CD14-positive monocyte (primary cell): ENCODE measurements around the gene ACAA1. TPM values are rescaled to one million over a fixed set of nuclear protein-coding genes. Genes with fewer than 3 reads are reported as not detected.

ENCODE experiments used
- DNase-seq, 3 donors: peaks; one replicate each; pipeline ENCODE4 v3.0.0-alpha.2; 2011 to 2022
- H2AFZ ChIP-seq: 2 replicates; pipeline ENCODE4 v1.6.0; 2012; ENCODE audit warnings: mild to moderate bottlenecking, low read depth, low read length, inconsistent platforms; ENCODE audit not compliant: insufficient read depth, poor library complexity, severe bottlenecking
- H3K27ac ChIP-seq, 2 donors: 1 replicate in 1 of 2; 2 replicates in 1 of 2; pipeline ENCODE4 v1.5.1; 2012 to 2013; ENCODE audit warnings: low read length in 2 of 2, control low read depth in 1 of 2, inconsistent platforms in 1 of 2, low read depth in 1 of 2, mild to moderate bottlenecking in 1 of 2
- H3K27me3 ChIP-seq, 2 donors: one replicate each; pipeline versions ENCODE4 v1.6.0 to v1.6.1; 2011 to 2013; ENCODE audit warnings: low read length in 2 of 2; ENCODE audit not compliant: control insufficient read depth in 2 of 2, insufficient read depth in 2 of 2
- H3K36me3 ChIP-seq, 2 donors: replicated peaks in 1 of 2; 1 replicate in 1 of 2; 2 replicates in 1 of 2; pipeline versions ENCODE4 v1.5.1 to v1.6.1; 2012 to 2013; ENCODE audit warnings: low read length in 2 of 2, control low read depth in 1 of 2, inconsistent platforms in 1 of 2, mild to moderate bottlenecking in 1 of 2; ENCODE audit not compliant: insufficient read depth in 2 of 2, control insufficient read depth in 1 of 2
- H3K4me1 ChIP-seq, 2 donors: 1 replicate in 1 of 2; 2 replicates in 1 of 2; pipeline versions ENCODE4 v1.5.1 to v1.6.1; 2012 to 2013; ENCODE audit warnings: low read length in 2 of 2, control low read depth in 1 of 2, inconsistent platforms in 1 of 2, mild to moderate bottlenecking in 1 of 2, moderate library complexity in 1 of 2; ENCODE audit not compliant: insufficient read depth in 2 of 2, control insufficient read depth in 1 of 2
- H3K4me2 ChIP-seq: replicated peaks from 2 replicates; pipeline ENCODE3; 2012; ENCODE audit warnings: low read length, moderate library complexity, mild to moderate bottlenecking; ENCODE audit not compliant: poor library complexity, severe bottlenecking; ENCODE audit errors: extremely low read depth
- H3K4me3 ChIP-seq, 3 experiments: fragments of 200-600 bp in 1 of 3; sonication (generic) in 1 of 3; replicated peaks in 1 of 3; 1 replicate in 2 of 3; 2 replicates in 1 of 3; pipeline ENCODE4 v1.5.1; 2011 to 2013; ENCODE audit warnings: low read length in 3 of 3, mild to moderate bottlenecking in 3 of 3, control low read depth in 2 of 3, low read depth in 2 of 3, inconsistent platforms in 1 of 3, moderate library complexity in 1 of 3
- H3K79me2 ChIP-seq: 2 replicates; pipeline ENCODE4 v1.6.0; 2012; ENCODE audit warnings: mild to moderate bottlenecking, control low read depth, inconsistent platforms, low read length, moderate library complexity; ENCODE audit not compliant: insufficient read depth
- H3K9ac ChIP-seq: 2 replicates; pipeline ENCODE4 v1.6.0; 2017; ENCODE audit warnings: low read length, mild to moderate bottlenecking; ENCODE audit not compliant: insufficient read depth, poor library complexity, severe bottlenecking
- H3K9me3 ChIP-seq, 2 donors: replicated peaks in 1 of 2; 1 replicate in 1 of 2; 2 replicates in 1 of 2; pipeline versions ENCODE4 v1.5.1 to v1.6.1; 2012 to 2013; ENCODE audit warnings: low read length in 2 of 2, control low read depth in 1 of 2; ENCODE audit not compliant: control insufficient read depth in 1 of 2, insufficient read depth in 1 of 2
- H4K20me1 ChIP-seq: 2 replicates; pipeline ENCODE4 v1.6.0; 2012; ENCODE audit warnings: mild to moderate bottlenecking, low read length, control low read depth, moderate library complexity; ENCODE audit not compliant: insufficient read depth
- H3K27ac Mint-ChIP-seq, 7 donors: one replicate each; pipeline ENCODE4 v1.8.0; 2020; ENCODE audit warnings: mild to moderate bottlenecking in 7 of 7, mixed read lengths in 7 of 7, moderate library complexity in 6 of 7, inconsistent platforms in 2 of 7
- H3K27me3 Mint-ChIP-seq, 3 donors: one replicate each; pipeline ENCODE4 v1.8.0; 2021 to 2022; ENCODE audit warnings: low read depth in 3 of 3, mild to moderate bottlenecking in 3 of 3, mixed read lengths in 3 of 3, moderate library complexity in 3 of 3, inconsistent platforms in 1 of 3
- H3K36me3 Mint-ChIP-seq, 2 donors: one replicate each; pipeline ENCODE4 v1.8.0; 2020; ENCODE audit warnings: mixed read lengths in 2 of 2, inconsistent platforms in 1 of 2, mild to moderate bottlenecking in 1 of 2
- H3K4me1 Mint-ChIP-seq: one replicate; pipeline ENCODE4 v1.8.0; 2020; ENCODE audit warnings: mild to moderate bottlenecking, mixed read lengths
- H3K4me3 Mint-ChIP-seq, 2 donors: one replicate each; pipeline ENCODE4 v1.8.0; 2020; ENCODE audit warnings: mild to moderate bottlenecking in 2 of 2, mixed read lengths in 2 of 2, moderate library complexity in 1 of 2
- H3K9me3 Mint-ChIP-seq, 7 donors: one replicate each; pipeline ENCODE4 v1.8.0; 2020 to 2022; ENCODE audit warnings: mixed read lengths in 7 of 7, mild to moderate bottlenecking in 6 of 7, moderate library complexity in 6 of 7, inconsistent platforms in 2 of 7
- WGBS: methylation state at CpG from one replicate; pipeline ENCODE4 v1.1.5; 2013; ENCODE audit warnings: missing lambda C conversion rate; ENCODE audit not compliant: insufficient coverage; 5-methylcytosine and 5-hydroxymethylcytosine counted together
- intact Hi-C, 2 donors: fragments of 100-400 bp; cut with micrococcal nuclease; formaldehyde crosslinking; loops; one replicate each; pipeline versions ENCODE4 v1.15.0 to v1.15.1; 2023
- polyA plus RNA-seq, 3 donors: library from polyadenylated mRNA; depleted of rRNA in 1 of 3; unstranded in 2 of 3; stranded (reverse) in 1 of 3; fragments of 300-500 nt in 2 of 3; fragments of >200 nt in 1 of 3; fragmentation: Illumina TruSeq in 2 of 3; gene quantifications; 1 replicate in 2 of 3; 2 replicates in 1 of 3; pipeline ENCODE4 v1.2.3, GENCODE V29; 2012 to 2021
- TF ChIP-seq, protein P1 (sequence below): fragments of 200-600 bp; IDR thresholded peaks from one replicate; pipeline ENCODE4 v1.8.0; 2022; ENCODE audit warnings: antibody characterized with exemption, mild to moderate bottlenecking

ACAA1 gene
- polyA plus RNA-seq, 3 donors, result 123 to 268 (median 133) TPM

DNA sequence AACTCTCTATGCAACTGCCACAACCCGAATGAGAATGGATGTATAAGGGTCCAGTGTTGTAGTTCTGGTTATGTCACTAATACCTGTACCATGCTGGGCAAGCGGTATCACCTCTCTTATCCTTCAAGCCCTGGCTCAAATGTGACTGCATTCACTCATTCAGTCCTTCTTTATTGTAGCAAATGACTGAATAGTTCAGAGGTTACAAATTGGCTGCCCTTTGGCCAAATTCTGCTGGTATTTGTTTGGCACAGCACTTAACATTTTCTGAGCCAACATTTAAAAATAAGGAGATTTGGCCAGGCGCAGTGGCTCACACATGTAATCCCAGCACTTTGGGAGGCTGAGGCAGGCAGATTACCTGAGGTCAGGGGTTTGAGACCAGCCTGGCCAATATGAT, 50.4 kb downstream of the ACAA1 start:
- Histone ChIP-seq H3K27me3 (no peaks in the 10 kb centered on the region), H3K36me3 (no peaks in the 10 kb centered on the region), H3K4me3 (no peak overlapping the region), H4K20me1 (no peaks in the 10 kb centered on the region), H3K4me2 (no peak overlapping the region), H3K9ac (no peak overlapping the region), H3K79me2 (no peaks in the 10 kb centered on the region), H3K4me1 (no peaks in the 10 kb centered on the region), H2AFZ (no peak overlapping the region), H3K9me3 (peaks cover 5 to 6% of the 10 kb centered on the region in 2 donors), H3K27ac (no peak overlapping the region)
- peaks cover 4 to 5% of the 10 kb centered on the region in 2 donors for H3K36me3 Mint-ChIP-seq
- intact Hi-C loops, result loop anchor here in 1 of 2 donors (10.0 kb wide), 1 partner anchor 58 kb away; no protein-coding TSS in a partner anchor
- H3K4me1 Mint-ChIP-seq, result no peaks in the 10 kb centered on the region
- H3K27me3 Mint-ChIP-seq, result peaks cover 4 to 8% (median 6%) of the 10 kb centered on the region in 3 donors
- H3K4me3 Mint-ChIP-seq, result no peak overlapping the region
- peaks cover 10 to 22% (median 13%) of the 10 kb centered on the region in 7 donors for H3K9me3 Mint-ChIP-seq
- TF ChIP-seq, protein P1, sequence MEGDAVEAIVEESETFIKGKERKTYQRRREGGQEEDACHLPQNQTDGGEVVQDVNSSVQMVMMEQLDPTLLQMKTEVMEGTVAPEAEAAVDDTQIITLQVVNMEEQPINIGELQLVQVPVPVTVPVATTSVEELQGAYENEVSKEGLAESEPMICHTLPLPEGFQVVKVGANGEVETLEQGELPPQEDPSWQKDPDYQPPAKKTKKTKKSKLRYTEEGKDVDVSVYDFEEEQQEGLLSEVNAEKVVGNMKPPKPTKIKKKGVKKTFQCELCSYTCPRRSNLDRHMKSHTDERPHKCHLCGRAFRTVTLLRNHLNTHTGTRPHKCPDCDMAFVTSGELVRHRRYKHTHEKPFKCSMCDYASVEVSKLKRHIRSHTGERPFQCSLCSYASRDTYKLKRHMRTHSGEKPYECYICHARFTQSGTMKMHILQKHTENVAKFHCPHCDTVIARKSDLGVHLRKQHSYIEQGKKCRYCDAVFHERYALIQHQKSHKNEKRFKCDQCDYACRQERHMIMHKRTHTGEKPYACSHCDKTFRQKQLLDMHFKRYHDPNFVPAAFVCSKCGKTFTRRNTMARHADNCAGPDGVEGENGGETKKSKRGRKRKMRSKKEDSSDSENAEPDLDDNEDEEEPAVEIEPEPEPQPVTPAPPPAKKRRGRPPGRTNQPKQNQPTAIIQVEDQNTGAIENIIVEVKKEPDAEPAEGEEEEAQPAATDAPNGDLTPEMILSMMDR, result no peak
- 67% methylated on average over 1 of the region's 3 CpGs for WGBS
- peak overlapping the region in 1 of 7 donors; percentile 30 for H3K27ac Mint-ChIP-seq
- no peak for DNase-seq

DNA sequence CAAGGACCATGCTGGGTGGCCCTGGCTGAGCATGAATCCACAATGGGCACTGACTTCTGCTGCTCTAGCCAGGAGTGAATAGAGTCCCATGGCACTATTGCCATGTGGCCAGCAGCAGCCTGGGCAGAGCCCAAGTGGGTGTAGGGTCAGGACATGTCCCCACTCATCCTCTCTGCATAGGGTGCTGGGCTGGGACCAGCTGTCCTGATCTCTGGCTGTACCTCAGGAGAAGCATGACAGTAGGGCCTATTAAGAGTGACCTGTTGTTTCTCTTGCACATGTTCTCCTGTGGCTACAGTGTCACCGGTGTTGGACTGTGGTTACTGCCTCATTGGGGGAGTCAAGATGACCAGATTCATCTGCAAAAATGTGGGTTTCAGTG, 51.0 kb downstream of the ACAA1 start:
- Histone ChIP-seq H3K36me3 (no peaks in the 10 kb centered on the region), H3K27ac (peak overlapping the region in 1 of 2 donors; percentile 9), H3K79me2 (no peaks in the 10 kb centered on the region), H2AFZ (no peak overlapping the region), H3K4me2 (no peak overlapping the region), H3K4me3 (no peak overlapping the region), H3K4me1 (no peaks in the 10 kb centered on the region), H3K9ac (no peak overlapping the region), H3K9me3 (peaks cover 5 to 6% of the 10 kb centered on the region in 2 donors), H4K20me1 (no peaks in the 10 kb centered on the region), H3K27me3 (no peaks in the 10 kb centered on the region)
- Mint-ChIP-seq H3K27ac (peak overlapping the region in 1 of 7 donors; percentile 62), H3K9me3 (peaks cover 10 to 22% (median 13%) of the 10 kb centered on the region in 7 donors), H3K36me3 (peaks cover 4 to 5% of the 10 kb centered on the region in 2 donors), H3K4me3 (no peak overlapping the region), H3K27me3 (peaks cover 0 to 8% (median 6%) of the 10 kb centered on the region in 3 donors), H3K4me1 (no peaks in the 10 kb centered on the region)
- WGBS, result no CpG with 5 or more reads among the region's 1 CpG
- TF ChIP-seq, protein P1, result no peak
- no peak for DNase-seq
- intact Hi-C loops, result loop anchor here in 1 of 2 donors (10.0 kb wide), 1 partner anchor 59 kb away; no protein-coding TSS in a partner anchor
